HCT116 (cell line): ENCODE data around the gene ZNF331. TPM values are rescaled to one million over a fixed set of nuclear protein-coding genes. Genes with fewer than 3 reads are reported as not detected.

Source experiments
- ATAC-seq: fragments of 200-7000 bp; cut with Tn5 transposase; 2 replicates; pipeline ENCODE4 v1.9.1; 2020; ENCODE audit warnings: mild to moderate bottlenecking, moderate library complexity
- BruUV-seq: library from RNA; stranded (reverse); fragments of 400-500 nt; replicated peaks from 2 replicates; lab custom pipeline; 2021; lab: Mats Ljungman, UMichigan
- CTCF ChIA-PET: fragments of 300-600 bp; sonication (Branson Sonifier 250); formaldehyde crosslinking; loops from one replicate; lab custom pipeline; 2021; ENCODE audit warnings: antibody characterized with exemption; lab: Charles Lee
- POLR2A ChIA-PET: fragments of 300-600, 350-600 bp; sonication (Branson Sonifier 250); formaldehyde crosslinking; loops from one replicate; lab custom pipeline; 2021; ENCODE audit warnings: antibody characterized with exemption; lab: Charles Lee
- RAD21 ChIA-PET, 2 experiments: fragments of 300-600 bp; sonication (Branson Sonifier 250); formaldehyde crosslinking; loops; one replicate each; lab custom pipeline; 2023; ENCODE audit warnings: low total read pairs in 2 of 2; ENCODE audit not compliant: uncharacterized antibody in 2 of 2, unreplicated experiment in 2 of 2, low non-redundant PET in 1 of 2; lab: Charles Lee
- DNase-seq: peaks from one replicate; pipeline ENCODE4 v3.0.0-alpha.2; 2010; ENCODE audit warnings: low read depth, low spot score
- H2AFZ ChIP-seq: fragments of 200-600 bp; shearing (Covaris generic), sonication (generic); 2 replicates; pipeline ENCODE4 v1.6.1; 2017; ENCODE audit warnings: low read depth, mixed run types, mixed read lengths, antibody characterized with exemption, low read length; ENCODE audit not compliant: poor library complexity, severe bottlenecking
- H3K27ac ChIP-seq: 2 replicates; pipeline ENCODE4 v1.5.1; 2012; ENCODE audit warnings: low read depth, low read length
- H3K27me3 ChIP-seq: fragments of 200-600 bp; sonication (generic); 2 replicates; pipeline ENCODE4 v1.6.1; 2016; ENCODE audit warnings: mixed run types, low read length, mixed read lengths; ENCODE audit not compliant: insufficient read depth
- H3K36me3 ChIP-seq, 2 experiments: fragments of 200-500 bp in 1 of 2; fragments of 200-600 bp in 1 of 2; sonication (Bioruptor generic) in 1 of 2; sonication (generic) in 1 of 2; 2 replicates each; pipeline versions ENCODE4 v1.5.1 to v1.6.1; 2014 to 2016; ENCODE audit warnings: low read length in 2 of 2, inconsistent platforms in 1 of 2, mixed read lengths in 1 of 2, mixed run types in 1 of 2; ENCODE audit not compliant: insufficient read depth in 2 of 2, control insufficient read depth in 1 of 2
- H3K4me1 ChIP-seq, 2 experiments: fragments of 200-600 bp in 1 of 2; sonication (generic) in 1 of 2; 2 replicates each; pipeline versions ENCODE4 v1.5.1 to v1.6.1; 2012 to 2017; ENCODE audit warnings: low read length in 2 of 2, inconsistent platforms in 1 of 2, mild to moderate bottlenecking in 1 of 2, mixed read lengths in 1 of 2, mixed run types in 1 of 2, moderate library complexity in 1 of 2; ENCODE audit not compliant: insufficient read depth in 2 of 2, control insufficient read depth in 1 of 2
- H3K4me2 ChIP-seq: fragments of 200-600 bp; sonication (generic); 2 replicates; pipeline ENCODE4 v1.6.1; 2017; ENCODE audit warnings: mixed run types, low read length, mixed read lengths
- H3K4me3 ChIP-seq, 2 experiments: fragments of 200-600 bp in 1 of 2; sonication (generic) in 1 of 2; replicated peaks in 1 of 2; 2 replicates each; pipeline ENCODE4 v1.5.1; 2011 to 2016; ENCODE audit warnings: low read length in 2 of 2, control low read depth in 1 of 2, low read depth in 1 of 2, mild to moderate bottlenecking in 1 of 2, mixed read lengths in 1 of 2, mixed run types in 1 of 2
- H3K79me2 ChIP-seq: fragments of 200-600 bp; sonication (generic); 2 replicates; pipeline ENCODE4 v1.6.1; 2017; ENCODE audit warnings: mild to moderate bottlenecking, mixed run types, low read length, moderate library complexity, mixed read lengths; ENCODE audit not compliant: insufficient read depth
- H3K9ac ChIP-seq: fragments of 200-600 bp; sonication (generic); 2 replicates; pipeline ENCODE4 v1.6.1; 2016; ENCODE audit warnings: low read length, mixed read lengths
- H3K9me2 ChIP-seq: fragments of 200-600 bp; sonication (generic), shearing (Covaris generic); 2 replicates; pipeline ENCODE4 v1.6.1; 2017; ENCODE audit warnings: mixed run types, mild to moderate bottlenecking, moderate library complexity; ENCODE audit not compliant: insufficient read depth
- H3K9me3 ChIP-seq, 2 experiments: fragments of 200-500 bp in 1 of 2; fragments of 200-600 bp in 1 of 2; sonication (Bioruptor generic) in 1 of 2; sonication (generic) in 1 of 2; 2 replicates each; pipeline ENCODE4 v1.6.1; 2014 to 2017; ENCODE audit warnings: low read length in 2 of 2, mixed read lengths in 2 of 2, inconsistent platforms in 1 of 2, low read depth in 1 of 2, mild to moderate bottlenecking in 1 of 2, mixed run types in 1 of 2, moderate library complexity in 1 of 2; ENCODE audit not compliant: control insufficient read depth in 1 of 2, insufficient read depth in 1 of 2
- H4K20me1 ChIP-seq: fragments of 200-600 bp; sonication (generic), shearing (Covaris generic); 2 replicates; pipeline ENCODE4 v1.6.1; 2017; ENCODE audit warnings: mixed run types, mild to moderate bottlenecking, moderate library complexity; ENCODE audit not compliant: insufficient read depth
- CBX3 ChIP-seq: IDR thresholded peaks from 2 replicates; pipeline ENCODE4 v1.6.1; 2012; ENCODE audit warnings: low read depth
- CEBPB ChIP-seq: IDR thresholded peaks from 2 replicates; pipeline ENCODE4 v1.6.1; 2012; ENCODE audit warnings: low read depth
- EGR1 ChIP-seq: IDR thresholded peaks from 2 replicates; pipeline ENCODE4 v1.6.1; 2012; ENCODE audit warnings: low read depth
- ELF1 ChIP-seq: IDR thresholded peaks from 2 replicates; pipeline ENCODE4 v1.6.1; 2012; ENCODE audit warnings: low read depth, borderline replicate concordance
- FOSL1 ChIP-seq: IDR thresholded peaks from 2 replicates; pipeline ENCODE4 v1.6.1; 2012; ENCODE audit warnings: low read depth
- POLR2AphosphoS5 ChIP-seq: IDR thresholded peaks from 2 replicates; pipeline ENCODE4 v1.6.1; 2011; ENCODE audit warnings: mild to moderate bottlenecking, low read depth, low read length, moderate library complexity
- RAD21 ChIP-seq: IDR thresholded peaks from 2 replicates; pipeline ENCODE4 v1.6.1; 2012; ENCODE audit warnings: low read depth, mild to moderate bottlenecking
- SP1 ChIP-seq: IDR thresholded peaks from 2 replicates; pipeline ENCODE4 v1.6.1; 2012; ENCODE audit warnings: low read depth
- SRF ChIP-seq: IDR thresholded peaks from 2 replicates; pipeline ENCODE4 v1.6.1; 2012; ENCODE audit warnings: low read depth
- TCF7L2 ChIP-seq: IDR thresholded peaks from 2 replicates; pipeline ENCODE4 v1.7.0; 2011; ENCODE audit warnings: borderline replicate concordance, inconsistent platforms; ENCODE audit not compliant: insufficient read depth, insufficient read length; ENCODE audit errors: extremely low read depth
- ZFX ChIP-seq: fragments of 450-650 bp; IDR thresholded peaks from 2 replicates; pipeline ENCODE4 v1.6.1; 2017
- intact Hi-C: fragments of 100-400 bp; cut with micrococcal nuclease; formaldehyde crosslinking; loops from 2 replicates; pipeline ENCODE4 v1.10.0; 2022
- total RNA-seq: library from RNA; stranded (reverse); gene quantifications from one replicate; pipeline ENCODE4 v1.2.1, GENCODE V29; 2021; ENCODE audit not compliant: unreplicated experiment
- TF ChIP-seq, protein P1 (sequence below): IDR thresholded peaks from 2 replicates; pipeline ENCODE4 v1.6.1; 2011; ENCODE audit warnings: mild to moderate bottlenecking, low read length, moderate library complexity; ENCODE audit not compliant: insufficient replicate concordance; ENCODE audit errors: extremely low read depth
- TF ChIP-seq, protein P2 (sequence below): IDR thresholded peaks from 2 replicates; pipeline ENCODE4 v1.6.1; 2012
- TF ChIP-seq, protein P3 (sequence below): IDR thresholded peaks from 2 replicates; pipeline ENCODE4 v1.6.1; 2012; ENCODE audit warnings: low read depth

ZNF331 gene
- total RNA-seq, 1 experiment from 2014 or later: 0.59 TPM

- peaks cover 11 to 20% of the 10 kb centered on the region in 2 experiments; a peak in 2 of 4 replicates for H3K9me3 ChIP-seq
- no peaks in the 10 kb centered on the region for H3K79me2 ChIP-seq
- no peak overlapping the region for H3K9ac ChIP-seq
- POLR2A ChIA-PET: no interaction called here
- no peaks in the 10 kb centered on the region for H3K4me1 ChIP-seq
- no peaks in the 10 kb centered on the region for H3K9me2 ChIP-seq
- no TSS peak for BruUV-seq
- H3K27ac ChIP-seq: no peak overlapping the region
- DNase-seq (no peak), ATAC-seq (no peak)
- H3K4me3 ChIP-seq: no peak overlapping the region
- no peak overlapping the region for H3K4me2 ChIP-seq
- intact Hi-C loops: no loop called here
- TF ChIP-seq SP1 (no peak), ELF1 (no peak), SRF (no peak), EGR1 (no peak)
- TF ChIP-seq, protein P1, sequence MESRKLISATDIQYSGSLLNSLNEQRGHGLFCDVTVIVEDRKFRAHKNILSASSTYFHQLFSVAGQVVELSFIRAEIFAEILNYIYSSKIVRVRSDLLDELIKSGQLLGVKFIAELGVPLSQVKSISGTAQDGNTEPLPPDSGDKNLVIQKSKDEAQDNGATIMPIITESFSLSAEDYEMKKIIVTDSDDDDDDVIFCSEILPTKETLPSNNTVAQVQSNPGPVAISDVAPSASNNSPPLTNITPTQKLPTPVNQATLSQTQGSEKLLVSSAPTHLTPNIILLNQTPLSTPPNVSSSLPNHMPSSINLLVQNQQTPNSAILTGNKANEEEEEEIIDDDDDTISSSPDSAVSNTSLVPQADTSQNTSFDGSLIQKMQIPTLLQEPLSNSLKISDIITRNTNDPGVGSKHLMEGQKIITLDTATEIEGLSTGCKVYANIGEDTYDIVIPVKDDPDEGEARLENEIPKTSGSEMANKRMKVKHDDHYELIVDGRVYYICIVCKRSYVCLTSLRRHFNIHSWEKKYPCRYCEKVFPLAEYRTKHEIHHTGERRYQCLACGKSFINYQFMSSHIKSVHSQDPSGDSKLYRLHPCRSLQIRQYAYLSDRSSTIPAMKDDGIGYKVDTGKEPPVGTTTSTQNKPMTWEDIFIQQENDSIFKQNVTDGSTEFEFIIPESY: no peak
- TF ChIP-seq, protein P2, sequence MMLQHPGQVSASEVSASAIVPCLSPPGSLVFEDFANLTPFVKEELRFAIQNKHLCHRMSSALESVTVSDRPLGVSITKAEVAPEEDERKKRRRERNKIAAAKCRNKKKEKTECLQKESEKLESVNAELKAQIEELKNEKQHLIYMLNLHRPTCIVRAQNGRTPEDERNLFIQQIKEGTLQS: no peak
- no peaks in the 10 kb centered on the region for H3K36me3 ChIP-seq
- H4K20me1 ChIP-seq: no peaks in the 10 kb centered on the region
- CTCF ChIA-PET: no interaction called here
- no peaks in the 10 kb centered on the region for H3K27me3 ChIP-seq
- H2AFZ ChIP-seq: no peak overlapping the region
- RAD21 ChIA-PET: no interaction called here
These were observed 12.0 kb upstream of the ZNF331 start for GRCh38 chr19:53525922-53526321.

DNA sequence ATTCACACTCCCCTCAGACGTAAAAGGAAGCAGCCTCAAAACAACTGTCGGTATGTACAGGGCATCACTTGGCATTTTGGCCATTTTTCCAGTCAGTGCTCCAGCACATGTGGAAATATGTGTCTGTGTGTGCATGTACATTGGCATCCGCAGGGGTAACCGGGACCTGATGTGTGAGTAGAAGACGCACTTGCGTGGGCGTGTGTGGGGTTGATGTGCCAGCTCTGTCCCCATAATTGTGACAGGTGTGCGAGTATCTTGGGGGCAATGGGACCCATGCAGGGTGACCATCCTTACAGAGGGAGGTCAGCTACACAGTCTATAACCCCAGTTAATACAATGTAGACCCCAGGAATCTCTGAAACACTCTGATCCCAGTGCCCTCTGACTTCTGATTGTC, 7.3 kb upstream of the ZNF331 start:
- H3K4me1 ChIP-seq: no peaks in the 10 kb centered on the region
- no peak for TF ChIP-seq POLR2AphosphoS5
- no peak for TF ChIP-seq CBX3
- TF ChIP-seq FOSL1: no peak
- no peak for TF ChIP-seq RAD21
- TF ChIP-seq CEBPB: no peak
- no peak for TF ChIP-seq TCF7L2
- TF ChIP-seq ZFX: no peak
- TF ChIP-seq, protein P3, sequence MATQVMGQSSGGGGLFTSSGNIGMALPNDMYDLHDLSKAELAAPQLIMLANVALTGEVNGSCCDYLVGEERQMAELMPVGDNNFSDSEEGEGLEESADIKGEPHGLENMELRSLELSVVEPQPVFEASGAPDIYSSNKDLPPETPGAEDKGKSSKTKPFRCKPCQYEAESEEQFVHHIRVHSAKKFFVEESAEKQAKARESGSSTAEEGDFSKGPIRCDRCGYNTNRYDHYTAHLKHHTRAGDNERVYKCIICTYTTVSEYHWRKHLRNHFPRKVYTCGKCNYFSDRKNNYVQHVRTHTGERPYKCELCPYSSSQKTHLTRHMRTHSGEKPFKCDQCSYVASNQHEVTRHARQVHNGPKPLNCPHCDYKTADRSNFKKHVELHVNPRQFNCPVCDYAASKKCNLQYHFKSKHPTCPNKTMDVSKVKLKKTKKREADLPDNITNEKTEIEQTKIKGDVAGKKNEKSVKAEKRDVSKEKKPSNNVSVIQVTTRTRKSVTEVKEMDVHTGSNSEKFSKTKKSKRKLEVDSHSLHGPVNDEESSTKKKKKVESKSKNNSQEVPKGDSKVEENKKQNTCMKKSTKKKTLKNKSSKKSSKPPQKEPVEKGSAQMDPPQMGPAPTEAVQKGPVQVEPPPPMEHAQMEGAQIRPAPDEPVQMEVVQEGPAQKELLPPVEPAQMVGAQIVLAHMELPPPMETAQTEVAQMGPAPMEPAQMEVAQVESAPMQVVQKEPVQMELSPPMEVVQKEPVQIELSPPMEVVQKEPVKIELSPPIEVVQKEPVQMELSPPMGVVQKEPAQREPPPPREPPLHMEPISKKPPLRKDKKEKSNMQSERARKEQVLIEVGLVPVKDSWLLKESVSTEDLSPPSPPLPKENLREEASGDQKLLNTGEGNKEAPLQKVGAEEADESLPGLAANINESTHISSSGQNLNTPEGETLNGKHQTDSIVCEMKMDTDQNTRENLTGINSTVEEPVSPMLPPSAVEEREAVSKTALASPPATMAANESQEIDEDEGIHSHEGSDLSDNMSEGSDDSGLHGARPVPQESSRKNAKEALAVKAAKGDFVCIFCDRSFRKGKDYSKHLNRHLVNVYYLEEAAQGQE: no peak

More for the DNA sequence above, 7.3 kb upstream of the ZNF331 start:
- no peak overlapping the region for H3K4me2 ChIP-seq
- ATAC-seq: no peak
- H3K9me3 ChIP-seq: peaks cover 9 to 24% of the 10 kb centered on the region in 2 experiments; a peak in 2 of 4 replicates
- no peaks in the 10 kb centered on the region for H4K20me1 ChIP-seq
- no peak for DNase-seq
- no peak overlapping the region for H3K4me3 ChIP-seq
- no peaks in the 10 kb centered on the region for H3K36me3 ChIP-seq
- H3K79me2 ChIP-seq: no peaks in the 10 kb centered on the region
- intact Hi-C loops: no loop called here
- CTCF ChIA-PET: no interaction called here
- no peak overlapping the region for H2AFZ ChIP-seq
- no TSS peak for BruUV-seq
- no peaks in the 10 kb centered on the region for H3K9me2 ChIP-seq
- no peaks in the 10 kb centered on the region for H3K27me3 ChIP-seq
- no peak overlapping the region for H3K9ac ChIP-seq
- POLR2A ChIA-PET: no interaction called here
- RAD21 ChIA-PET: no interaction called here
- H3K27ac ChIP-seq: no peak overlapping the region
